H9 (cell line): Measurements from ENCODE around the gene DDX18. TPM values are rescaled to one million over a fixed set of nuclear protein-coding genes. Genes with fewer than 3 reads are reported as not detected.

Source experiments
- DNase-seq: peaks from one replicate; pipeline ENCODE4 v3.0.0-alpha.2; 2017
- H2AFZ ChIP-seq: one replicate; pipeline ENCODE4 v1.6.1; 2013; ENCODE audit warnings: mild to moderate bottlenecking, low read length, control low read depth, moderate library complexity
- H2AK5ac ChIP-seq: 2 replicates; pipeline ENCODE4 v1.6.1; 2013; ENCODE audit warnings: low read length, control low read depth, mixed read lengths; ENCODE audit not compliant: insufficient read length
- H2BK120ac ChIP-seq: one replicate; pipeline ENCODE4 v1.6.1; 2013; ENCODE audit warnings: low read depth, mild to moderate bottlenecking, low read length, control low read depth, inconsistent platforms; ENCODE audit not compliant: poor library complexity, severe bottlenecking
- H2BK12ac ChIP-seq: 2 replicates; pipeline ENCODE4 v1.6.1; 2013; ENCODE audit warnings: low read length, control low read depth, mixed read lengths, low read depth; ENCODE audit not compliant: insufficient read length
- H2BK15ac ChIP-seq: 2 replicates; pipeline ENCODE4 v1.6.1; 2013; ENCODE audit warnings: low read depth, low read length, control low read depth
- H2BK20ac ChIP-seq: one replicate; pipeline ENCODE4 v1.6.1; 2013; ENCODE audit warnings: low read depth, mild to moderate bottlenecking, low read length, control low read depth, inconsistent platforms; ENCODE audit not compliant: poor library complexity, severe bottlenecking
- H2BK5ac ChIP-seq: 2 replicates; pipeline ENCODE4 v1.6.1; 2013; ENCODE audit warnings: low read length, control low read depth, mixed read lengths; ENCODE audit not compliant: insufficient read length
- H3K14ac ChIP-seq: 2 replicates; pipeline ENCODE4 v1.6.1; 2013; ENCODE audit warnings: low read length, control low read depth; ENCODE audit not compliant: insufficient read depth
- H3K18ac ChIP-seq: 2 replicates; pipeline ENCODE4 v1.6.1; 2013; ENCODE audit warnings: low read depth, mild to moderate bottlenecking, mixed read lengths, low read length, control low read depth; ENCODE audit not compliant: insufficient read length
- H3K23ac ChIP-seq: 2 replicates; pipeline ENCODE4 v1.6.1; 2013; ENCODE audit warnings: low read length, control low read depth, mixed read lengths, low read depth; ENCODE audit not compliant: insufficient read length
- H3K23me2 ChIP-seq: 2 replicates; pipeline ENCODE4 v1.6.1; 2013; ENCODE audit warnings: low read depth, mild to moderate bottlenecking, mixed read lengths, low read length, control low read depth; ENCODE audit not compliant: insufficient read length, poor library complexity, severe bottlenecking
- H3K27ac ChIP-seq: 2 replicates; pipeline ENCODE4 v1.5.1; 2013; ENCODE audit warnings: low read length, control low read depth, mixed read lengths, low read depth; ENCODE audit not compliant: insufficient read length
- H3K27me3 ChIP-seq: 2 replicates; pipeline ENCODE4 v1.6.1; 2013; ENCODE audit warnings: low read length, control low read depth, inconsistent platforms; ENCODE audit not compliant: insufficient read depth
- H3K4ac ChIP-seq: 2 replicates; pipeline ENCODE4 v1.6.1; 2013; ENCODE audit warnings: low read depth, mild to moderate bottlenecking, control low read depth, inconsistent platforms, low read length, moderate library complexity
- H3K4me1 ChIP-seq: 2 replicates; pipeline ENCODE4 v1.6.1; 2013; ENCODE audit warnings: low read length, control low read depth, inconsistent platforms; ENCODE audit not compliant: insufficient read depth
- H3K4me2 ChIP-seq: 2 replicates; pipeline ENCODE4 v1.6.1; 2013; ENCODE audit warnings: low read length, control low read depth, mixed read lengths; ENCODE audit not compliant: insufficient read length, insufficient read depth
- H3K56ac ChIP-seq: 2 replicates; pipeline ENCODE4 v1.6.1; 2013; ENCODE audit warnings: low read depth, mild to moderate bottlenecking, mixed read lengths, low read length, control low read depth; ENCODE audit not compliant: insufficient read length
- H3K79me1 ChIP-seq: 2 replicates; pipeline ENCODE4 v1.6.1; 2013; ENCODE audit warnings: low read depth, mild to moderate bottlenecking, moderate library complexity, low read length, control low read depth, inconsistent platforms; ENCODE audit not compliant: insufficient read depth, poor library complexity, severe bottlenecking
- H3K79me2 ChIP-seq: 2 replicates; pipeline ENCODE4 v1.6.1; 2013; ENCODE audit warnings: low read length, control low read depth, inconsistent platforms; ENCODE audit not compliant: insufficient read depth
- H3K9ac ChIP-seq: 2 replicates; pipeline ENCODE4 v1.6.1; 2013; ENCODE audit warnings: low read length, control low read depth, mixed read lengths; ENCODE audit not compliant: insufficient read length; ENCODE audit errors: extremely low read depth
- H3K9me3 ChIP-seq: one replicate; pipeline ENCODE4 v1.6.1; 2013; ENCODE audit warnings: low read depth, low read length, inconsistent platforms; ENCODE audit not compliant: control insufficient read depth
- H3T11ph ChIP-seq: one replicate; pipeline ENCODE4 v1.6.1; 2013; ENCODE audit warnings: mild to moderate bottlenecking, low read length, control low read depth, inconsistent platforms
- H4K20me1 ChIP-seq: one replicate; pipeline ENCODE4 v1.6.1; 2013; ENCODE audit not compliant: control insufficient read depth, insufficient read length, insufficient read depth
- H4K5ac ChIP-seq: 2 replicates; pipeline ENCODE4 v1.6.1; 2013; ENCODE audit warnings: low read depth, mild to moderate bottlenecking, mixed read lengths, low read length, control low read depth; ENCODE audit not compliant: insufficient read length
- H4K8ac ChIP-seq: replicated peaks from 2 replicates; pipeline ENCODE4 v1.6.1; 2013; ENCODE audit warnings: low read length, control low read depth, mixed read lengths, low read depth; ENCODE audit not compliant: insufficient read length
- H4K91ac ChIP-seq: 2 replicates; pipeline ENCODE4 v1.6.1; 2013; ENCODE audit warnings: low read depth, mild to moderate bottlenecking, moderate library complexity, mixed read lengths, low read length, control low read depth; ENCODE audit not compliant: insufficient read length
- H3K27ac Mint-ChIP-seq, 3 experiments: 2 replicates in 2 of 3; 3 replicates in 1 of 3; pipeline ENCODE4 v1.8.0; 2020 to 2021; ENCODE audit warnings: mixed read lengths in 3 of 3, mild to moderate bottlenecking in 1 of 3, moderate library complexity in 1 of 3
- H3K27me3 Mint-ChIP-seq: 2 replicates; pipeline ENCODE4 v1.8.0; 2021; ENCODE audit warnings: low read depth, mild to moderate bottlenecking, moderate library complexity, mixed read lengths
- H3K36me3 Mint-ChIP-seq, 3 experiments: 2 replicates in 2 of 3; 3 replicates in 1 of 3; pipeline ENCODE4 v1.8.0; 2020 to 2021; ENCODE audit warnings: low read depth in 3 of 3, mixed read lengths in 3 of 3; ENCODE audit not compliant: insufficient read depth in 1 of 3
- H3K4me1 Mint-ChIP-seq, 2 experiments: 2 replicates each; pipeline ENCODE4 v1.8.0; 2020; ENCODE audit warnings: mixed read lengths in 2 of 2
- H3K4me3 Mint-ChIP-seq, 2 experiments: 2 replicates in 1 of 2; 3 replicates in 1 of 2; pipeline ENCODE4 v1.8.0; 2020 to 2021; ENCODE audit warnings: mild to moderate bottlenecking in 2 of 2, mixed read lengths in 2 of 2, moderate library complexity in 1 of 2
- H3K9me3 Mint-ChIP-seq, 2 experiments: 2 replicates in 1 of 2; 3 replicates in 1 of 2; pipeline ENCODE4 v1.8.0; 2020; ENCODE audit warnings: mild to moderate bottlenecking in 2 of 2, mixed read lengths in 2 of 2, moderate library complexity in 1 of 2
- WGBS: extraction: QIAGEN DNeasy Blood & Tissue Kit; methylation state at CpG from one replicate; pipeline ENCODE4 v1.1.7; 2013; ENCODE audit warnings: missing lambda C conversion rate, low lambda C conversion rate, mixed read lengths; ENCODE audit not compliant: insufficient read length; ENCODE audit errors: extremely low coverage; 5-methylcytosine and 5-hydroxymethylcytosine counted together
- total RNA-seq: library from RNA; stranded (reverse); gene quantifications from 2 replicates; pipeline ENCODE4 v1.2.1, GENCODE V29; 2021
- TF ChIP-seq, protein P1 (sequence below): fragments of 200-600 bp; sonication (generic); conservative IDR thresholded peaks from 3 replicates; pipeline ENCODE4 v1.8.0; 2021; ENCODE audit warnings: antibody characterized with exemption, mild to moderate bottlenecking

Gene DDX18
- total RNA-seq, 1 experiment from 2014 or later: 115 TPM

DNA sequence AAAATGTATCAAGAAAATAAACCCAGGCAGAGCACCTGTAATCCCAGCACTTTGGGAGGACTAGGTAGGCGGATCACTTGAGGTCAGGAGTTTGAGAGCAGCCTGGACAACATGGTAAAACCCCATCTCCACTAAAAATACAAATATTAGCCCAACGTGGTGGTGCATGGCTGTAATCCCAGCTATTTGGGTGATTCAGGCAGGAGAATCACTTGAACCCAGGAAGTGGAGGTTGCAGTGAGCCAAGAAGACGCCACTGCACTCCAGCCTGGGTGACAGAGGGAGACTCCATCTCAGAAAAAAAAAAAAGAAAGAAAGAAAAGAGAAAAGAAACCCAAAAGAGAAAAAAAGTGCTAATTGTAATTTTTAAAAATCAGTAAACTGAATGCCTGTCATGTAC lies 41.4 kb downstream of the DDX18 start:
- Histone ChIP-seq H2BK15ac (no peak overlapping the region), H2BK20ac (no peak overlapping the region), H3T11ph (no peak overlapping the region), H3K27me3 (no peaks in the 10 kb centered on the region), H3K14ac (no peak overlapping the region), H3K56ac (no peak overlapping the region), H4K20me1 (no peaks in the 10 kb centered on the region), H3K9me3 (no peaks in the 10 kb centered on the region), H3K23ac (no peak overlapping the region), H3K27ac (no peak overlapping the region), H3K4me2 (no peak overlapping the region), H2AK5ac (no peak overlapping the region), H3K23me2 (no peaks in the 10 kb centered on the region), H3K4ac (no peak overlapping the region), H3K9ac (no peak overlapping the region), H3K79me1 (no peaks in the 10 kb centered on the region), H3K79me2 (no peaks in the 10 kb centered on the region), H3K18ac (no peak overlapping the region), H2BK5ac (no peak overlapping the region), H4K5ac (no peak overlapping the region), H3K4me1 (0 out of 2 replicates have a peak, but pooled peaks cover 2% of the 10 kb centered on the region), H2BK12ac (no peak overlapping the region), H4K91ac (no peak overlapping the region), H2BK120ac (no peak overlapping the region), H2AFZ (no peak overlapping the region), H4K8ac (no peak overlapping the region)
- Mint-ChIP-seq H3K27ac (no peak overlapping the region), H3K36me3 (peaks cover 0 to 2% (median 0%) of the 10 kb centered on the region in 3 experiments; a peak in 2 of 7 replicates), H3K4me3 (no peak overlapping the region), H3K9me3 (peaks cover 0 to 2% of the 10 kb centered on the region in 2 experiments; a peak in 2 of 5 replicates), H3K27me3 (peaks cover 23% of the 10 kb centered on the region), H3K4me1 (peaks cover 17 to 18% of the 10 kb centered on the region in 2 experiments)
- WGBS: no CpG with 5 or more reads among the region's 3 CpGs
- TF ChIP-seq, protein P1, sequence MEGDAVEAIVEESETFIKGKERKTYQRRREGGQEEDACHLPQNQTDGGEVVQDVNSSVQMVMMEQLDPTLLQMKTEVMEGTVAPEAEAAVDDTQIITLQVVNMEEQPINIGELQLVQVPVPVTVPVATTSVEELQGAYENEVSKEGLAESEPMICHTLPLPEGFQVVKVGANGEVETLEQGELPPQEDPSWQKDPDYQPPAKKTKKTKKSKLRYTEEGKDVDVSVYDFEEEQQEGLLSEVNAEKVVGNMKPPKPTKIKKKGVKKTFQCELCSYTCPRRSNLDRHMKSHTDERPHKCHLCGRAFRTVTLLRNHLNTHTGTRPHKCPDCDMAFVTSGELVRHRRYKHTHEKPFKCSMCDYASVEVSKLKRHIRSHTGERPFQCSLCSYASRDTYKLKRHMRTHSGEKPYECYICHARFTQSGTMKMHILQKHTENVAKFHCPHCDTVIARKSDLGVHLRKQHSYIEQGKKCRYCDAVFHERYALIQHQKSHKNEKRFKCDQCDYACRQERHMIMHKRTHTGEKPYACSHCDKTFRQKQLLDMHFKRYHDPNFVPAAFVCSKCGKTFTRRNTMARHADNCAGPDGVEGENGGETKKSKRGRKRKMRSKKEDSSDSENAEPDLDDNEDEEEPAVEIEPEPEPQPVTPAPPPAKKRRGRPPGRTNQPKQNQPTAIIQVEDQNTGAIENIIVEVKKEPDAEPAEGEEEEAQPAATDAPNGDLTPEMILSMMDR: no peak
- DNase-seq: no peak
